C4-2B (cell line): ENCODE results near the gene ZNF594.
A peak's percentile ranks its signal among the peaks of the same experiment; 100 is the strongest.
"Not testable (repeated sequence)": the region's sequence is repeated elsewhere in the genome, so short reads cannot be mapped to it uniquely, and the experiment has no call there.

ENCODE experiments used
- H3K27ac ChIP-seq: fragments of 450-650 bp; 2 replicates; pipeline ENCODE4 v1.5.1; 2017
- CTCF ChIP-seq: fragments of 450-650 bp; conservative IDR thresholded peaks from 2 replicates; pipeline ENCODE4 v1.5.1; 2017; ENCODE audit warnings: mild to moderate bottlenecking
- ZFX ChIP-seq: fragments of 450-650 bp; IDR thresholded peaks from 2 replicates; pipeline ENCODE4 v1.6.1; 2017

ZNF594 gene

DNA sequence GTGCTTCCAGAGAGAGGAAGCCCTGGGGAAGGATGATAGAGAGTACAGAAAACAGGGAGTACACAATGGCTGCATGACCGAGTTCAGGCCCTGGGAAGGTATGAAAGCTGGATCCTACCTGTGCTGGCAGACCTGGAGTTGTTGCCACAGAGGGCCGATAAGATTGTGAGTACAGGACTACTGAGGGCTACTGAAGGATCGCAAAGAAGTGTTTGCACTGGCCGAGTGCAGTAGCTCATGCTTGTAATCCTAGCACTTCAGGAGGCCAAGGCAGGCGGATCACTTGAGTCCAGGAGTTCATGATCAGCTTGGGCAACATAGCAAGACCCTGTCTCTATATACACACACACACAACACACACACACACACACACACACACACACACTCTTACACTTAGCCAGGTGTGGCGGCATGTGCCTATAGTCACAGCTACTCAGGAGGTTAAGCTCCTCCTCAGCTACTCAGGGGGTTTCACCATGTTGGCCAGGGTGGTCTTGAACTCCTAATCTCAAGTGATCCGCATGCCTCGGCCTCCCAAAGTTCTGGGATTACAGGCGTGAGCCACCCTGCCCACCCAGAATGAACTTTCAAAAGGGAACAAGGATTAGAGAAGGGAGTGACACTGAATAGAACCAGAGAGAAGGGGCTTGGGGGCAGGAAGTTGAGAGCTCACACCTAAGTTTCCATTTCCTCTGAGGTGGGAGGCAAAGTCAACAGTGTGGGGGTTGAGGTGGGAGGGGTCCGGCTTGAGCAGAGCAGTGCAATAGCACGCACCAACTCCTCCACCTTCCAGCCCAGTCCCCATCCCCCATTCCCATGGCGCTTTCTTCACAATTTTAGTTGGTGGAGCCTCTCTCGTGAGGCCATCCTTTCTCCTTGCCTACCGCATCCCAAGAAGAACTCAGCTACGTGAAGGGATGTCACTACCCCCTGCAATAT is 35.5 kb upstream of the ZNF594 start:
- H3K27ac ChIP-seq = no peak overlapping the region
- TF ChIP-seq CTCF = no peak
- TF ChIP-seq ZFX = no peak

GRCh38 chr17:5225668-5226457 is 34.2 kb upstream of the ZNF594 start:
- TF ChIP-seq ZFX (no peak), CTCF (no peak)
- no peak overlapping the region for H3K27ac ChIP-seq

DNA sequence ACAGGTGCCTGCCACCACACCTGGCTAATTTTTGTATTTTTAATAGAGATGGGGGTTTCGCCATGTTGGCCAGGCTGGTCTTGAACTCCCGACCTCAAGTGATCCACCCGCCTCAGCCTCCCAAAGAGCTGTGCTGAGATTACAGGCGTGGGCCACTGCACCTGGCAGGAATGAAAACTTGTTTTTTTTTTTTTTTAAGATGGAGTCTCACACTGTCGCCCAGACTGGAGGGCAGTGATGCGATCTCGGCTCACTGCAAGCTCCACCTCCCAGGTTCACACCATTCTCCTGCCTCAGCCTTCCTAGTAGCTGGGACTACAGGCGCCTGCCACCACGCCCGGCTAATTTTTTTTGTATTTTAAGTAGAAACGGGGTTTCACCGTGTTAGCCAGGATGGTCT is 30.2 kb upstream of the ZNF594 start:
- H3K27ac ChIP-seq = not testable (repeated sequence)

- TF ChIP-seq CTCF (no peak), ZFX (no peak)
- no peak overlapping the region for H3K27ac ChIP-seq
Measured at GRCh38 chr17:5220074-5220473, 28.4 kb upstream of the ZNF594 start.

DNA sequence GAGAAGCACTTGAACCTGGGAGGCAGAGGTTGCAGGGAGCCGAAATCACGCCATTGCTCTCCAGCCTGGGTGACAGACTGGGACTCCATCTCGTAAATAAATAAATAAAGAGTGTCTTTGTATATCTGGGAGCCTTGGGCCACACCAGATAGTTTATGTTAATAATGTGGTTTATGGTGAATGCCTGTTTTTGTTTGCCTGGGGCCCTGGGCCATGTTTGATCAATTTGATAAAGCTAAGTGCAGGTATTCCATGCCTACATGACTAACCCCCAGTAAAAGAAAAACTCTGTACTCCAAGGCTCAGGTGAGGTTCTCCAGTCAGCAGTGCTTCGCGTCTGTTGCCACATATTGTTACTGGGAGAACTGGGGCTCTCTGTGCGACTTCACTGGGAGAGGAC is 27.9 kb upstream of the ZNF594 start:
- TF ChIP-seq ZFX (no peak), CTCF (no peak)
- H3K27ac ChIP-seq = no peak overlapping the region

- H3K27ac ChIP-seq = not testable (repeated sequence)
Measured at GRCh38 chr17:5217562-5217961, 25.9 kb upstream of the ZNF594 start.

- no peak for TF ChIP-seq ZFX
- H3K27ac ChIP-seq = peak overlapping the region; percentile 19
Measured at GRCh38 chr17:5211458-5211857, 19.8 kb upstream of the ZNF594 start.

DNA sequence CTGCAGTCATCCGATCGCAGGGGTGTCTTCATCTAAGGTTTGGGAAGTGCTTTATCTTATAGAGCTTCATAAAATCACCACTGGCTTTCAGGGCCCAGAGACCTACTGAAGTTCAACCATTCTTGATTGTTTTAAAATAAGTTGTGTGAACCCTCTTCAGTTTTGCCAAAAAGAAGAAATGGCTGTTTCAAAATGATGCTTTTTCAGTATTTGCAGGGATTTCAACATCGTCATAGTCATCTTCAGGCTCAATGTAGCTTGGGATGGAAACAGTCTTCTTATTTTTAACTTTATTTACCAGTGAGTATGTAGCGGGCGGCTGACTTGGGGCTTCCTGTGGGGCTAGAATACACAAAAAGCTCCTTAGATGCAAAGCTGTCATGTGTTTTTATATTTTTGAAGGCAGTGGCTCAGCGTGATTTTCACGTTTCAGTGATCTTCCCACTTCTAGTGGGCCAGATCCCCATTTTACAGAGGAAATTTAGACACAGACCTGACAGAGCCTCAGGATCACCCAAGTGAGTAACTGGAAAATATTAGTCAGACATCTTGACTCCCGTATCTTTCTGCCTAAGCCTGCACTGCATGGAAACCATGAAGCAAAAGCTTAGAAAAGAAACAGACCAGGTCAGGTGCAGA is 19.1 kb upstream of the ZNF594 start:
- no peak for TF ChIP-seq CTCF
- TF ChIP-seq ZFX = no peak
- H3K27ac ChIP-seq = peak overlapping the region; percentile 19
